ENCODE data around the gene DENND1A. TPM values are rescaled to one million over a fixed set of nuclear protein-coding genes. Genes with fewer than 3 reads are reported as not detected.

The DENND1A gene
- total RNA-seq, 6 experiments from 2014 or later: 13.9 to 22.6 (median 16.3) TPM

GRCh38 chr9:123485216-123485615, 444.7 kb downstream of the DENND1A start:
- peaks cover 0 to 40% (median 17%) of the 10 kb centered on the region in 4 donors for H3K4me1 ChIP-seq
- H3K4me3 ChIP-seq: no peak overlapping the region
- H3K27me3 ChIP-seq: no peaks in the 10 kb centered on the region
- intact Hi-C loops (cut with DNase I): no loop called here
- 39% methylated on average over 2 of the region's 5 CpGs for WGBS (ENCODE audit: insufficient coverage, low coverage, low lambda C conversion rate, missing lambda C conversion rate)
- no peaks in the 10 kb centered on the region for H3K9me3 ChIP-seq
- H3K27ac ChIP-seq: peak overlapping the region in 1 of 3 donors; percentile 5
- ATAC-seq (peak in 3 of 4 donors; percentile 4 to 22 (median 13)), DNase-seq (no peak)
- H3K36me3 ChIP-seq: no peaks in the 10 kb centered on the region
- TF ChIP-seq POLR2A (IDR thresholded peaks at IDR 0.05) (no peak), CTCF (IDR thresholded peaks at IDR 0.05) (no peak)

GRCh38 chr9:123484130-123484529, 445.8 kb downstream of the DENND1A start:
- WGBS (ENCODE audit: insufficient coverage, low coverage, low lambda C conversion rate, missing lambda C conversion rate): 34% methylated on average over 3 of the region's 4 CpGs
- Histone ChIP-seq H3K27me3 (no peaks in the 10 kb centered on the region), H3K9me3 (no peaks in the 10 kb centered on the region), H3K4me1 (peaks cover 0 to 50% (median 20%) of the 10 kb centered on the region in 4 donors), H3K4me3 (no peak overlapping the region), H3K36me3 (no peaks in the 10 kb centered on the region), H3K27ac (peak overlapping the region in 2 of 3 donors; percentile 70 to 75)
- ATAC-seq: peak; percentile 81 to 88 (median 83)
- intact Hi-C loops (cut with DNase I): no loop called here
- DNase-seq: peak in 2 of 3 donors; percentile 69 to 72
- TF ChIP-seq CTCF (IDR thresholded peaks at IDR 0.05): no peak
- no peak for TF ChIP-seq POLR2A (IDR thresholded peaks at IDR 0.05)

- Histone ChIP-seq H3K9me3 (no peaks in the 10 kb centered on the region), H3K36me3 (no peaks in the 10 kb centered on the region), H3K4me1 (peaks cover 0 to 58% (median 23%) of the 10 kb centered on the region in 4 donors), H3K4me3 (no peak overlapping the region), H3K27me3 (no peaks in the 10 kb centered on the region), H3K27ac (peak overlapping the region in 2 of 3 donors; percentile 70 to 75)
- ATAC-seq: peak in 3 of 4 donors; percentile 1 to 4 (median 3)
- TF ChIP-seq CTCF (IDR thresholded peaks at IDR 0.05) (no peak), POLR2A (IDR thresholded peaks at IDR 0.05) (no peak)
- DNase-seq: no peak
- WGBS (ENCODE audit: insufficient coverage, low coverage, low lambda C conversion rate, missing lambda C conversion rate): 41% methylated on average over 2 of the region's 9 CpGs
- intact Hi-C loops (cut with DNase I): no loop called here
These were observed 446.6 kb downstream of the DENND1A start for GRCh38 chr9:123483191-123483803.

GRCh38 chr9:123482295-123482968, 447.5 kb downstream of the DENND1A start:
- 43% methylated on average over 3 of the region's 3 CpGs for WGBS (ENCODE audit: insufficient coverage, low coverage, low lambda C conversion rate, missing lambda C conversion rate)
- no peaks in the 10 kb centered on the region for H3K36me3 ChIP-seq
- no peak for TF ChIP-seq CTCF (IDR thresholded peaks at IDR 0.05)
- no peak for TF ChIP-seq POLR2A (IDR thresholded peaks at IDR 0.05)
- ATAC-seq (peak; percentile 6 to 60 (median 35)), DNase-seq (peak in 1 of 3 donors; percentile 69)
- peaks cover 0 to 61% (median 23%) of the 10 kb centered on the region in 4 donors for H3K4me1 ChIP-seq
- intact Hi-C loops (cut with DNase I): no loop called here
- H3K4me3 ChIP-seq: no peak overlapping the region
- no peaks in the 10 kb centered on the region for H3K9me3 ChIP-seq
- H3K27me3 ChIP-seq: no peaks in the 10 kb centered on the region
- H3K27ac ChIP-seq: peak overlapping the region in 2 of 3 donors; percentile 70 to 75

Measured in right lobe of liver (tissue), 6 donors.